22Rv1 (cell line): ENCODE results near the gene NECAP2.

Source experiments
- CTCF ChIP-seq: fragments of 450-650 bp; IDR thresholded peaks from 2 replicates; pipeline ENCODE4 v1.5.1; 2017; ENCODE audit warnings: mild to moderate bottlenecking
- ZFX ChIP-seq: fragments of 450-650 bp; IDR thresholded peaks from 2 replicates; pipeline ENCODE4 v1.6.1; 2017; ENCODE audit warnings: antibody characterized with exemption, borderline replicate concordance

DNA sequence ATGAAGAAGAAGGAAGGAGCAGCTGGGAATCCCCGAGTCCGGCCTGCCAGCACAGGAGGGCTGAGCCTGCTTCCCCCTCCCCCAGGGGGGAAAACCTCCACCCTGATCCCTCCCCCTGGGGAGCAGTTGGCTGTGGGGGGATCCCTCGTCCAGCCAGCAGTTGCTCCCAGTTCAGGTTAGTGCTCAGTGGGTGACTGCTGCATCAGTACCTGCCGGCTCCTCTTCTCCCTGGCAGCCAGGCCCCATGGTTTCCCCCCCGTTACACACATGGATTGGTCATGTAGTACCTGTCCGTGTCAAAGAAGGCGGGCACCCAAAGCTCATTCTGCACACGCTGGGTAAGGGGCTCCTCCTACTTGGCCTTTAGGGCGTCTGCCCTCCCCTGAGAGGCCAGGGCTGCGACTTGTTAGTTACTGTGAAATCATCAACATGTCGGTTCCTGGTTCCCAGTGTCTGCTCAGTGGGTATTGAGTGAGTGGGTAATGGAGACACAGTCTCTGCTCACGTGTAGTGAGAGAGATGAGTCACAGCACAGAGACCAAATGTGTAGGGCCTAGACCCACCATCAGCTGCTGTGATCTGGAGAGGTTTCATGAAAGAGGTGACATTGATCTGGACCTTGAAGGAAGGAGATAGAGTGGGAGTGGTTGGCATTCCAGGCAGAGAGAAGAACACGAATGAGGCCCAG is 11.5 kb downstream of the NECAP2 start:
- TF ChIP-seq CTCF, result no peak
- no peak for TF ChIP-seq ZFX
